Measurements from ENCODE around the gene COL4A2. TPM values are rescaled to one million over a fixed set of nuclear protein-coding genes. Genes with fewer than 3 reads are reported as not detected.

Gene COL4A2
- total RNA-seq, 1 donor from 2014 or later, result 1,414 TPM

DNA sequence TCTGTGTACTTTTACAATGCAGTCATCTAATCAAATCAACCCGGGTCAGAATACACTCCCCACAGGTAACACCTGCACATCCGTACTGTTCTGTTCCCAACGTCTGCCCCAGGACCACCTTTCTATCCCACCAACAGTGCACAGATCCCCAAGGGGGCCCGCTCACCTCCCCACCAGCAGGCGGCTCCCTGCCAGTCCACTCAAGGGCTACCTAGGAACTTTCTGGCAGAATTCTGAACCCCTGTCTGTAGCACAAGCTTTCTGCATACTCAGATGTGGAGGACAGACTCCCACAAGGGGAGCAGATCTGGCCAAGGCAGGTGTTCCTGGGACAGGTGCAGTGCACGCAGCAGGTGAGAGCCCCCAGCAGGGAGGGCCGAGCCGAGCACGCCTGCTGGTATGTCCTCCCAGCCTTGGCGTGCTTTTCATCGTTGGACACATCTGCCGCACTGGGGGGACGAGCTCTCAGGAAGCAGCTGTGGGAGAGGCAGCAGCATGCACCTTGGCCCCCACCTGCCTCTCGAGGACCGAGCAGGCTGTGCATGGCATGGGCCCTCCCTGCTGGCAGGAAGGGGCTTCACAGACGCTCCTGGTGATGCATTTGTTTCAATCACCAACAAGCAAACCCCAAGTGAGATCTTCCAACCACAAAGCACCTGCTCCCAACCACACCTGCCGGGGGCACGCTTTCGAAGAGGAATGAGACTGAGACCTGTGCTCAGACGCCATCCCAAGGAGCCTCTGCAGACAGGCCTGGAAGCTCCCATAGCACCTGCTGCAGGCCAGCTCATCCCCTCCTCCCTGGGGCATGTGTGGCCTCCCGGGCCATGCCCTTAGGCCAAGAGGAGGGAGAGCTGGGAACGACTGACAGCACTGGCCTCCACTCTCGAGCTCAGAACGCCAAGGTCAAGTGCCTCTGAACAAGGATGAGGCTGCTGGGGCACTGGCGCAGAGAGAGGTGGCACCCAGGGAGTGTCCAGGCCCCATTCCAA lies 218.5 kb downstream of the COL4A2 start:
- TF ChIP-seq CTCF (IDR thresholded peaks at IDR 0.05; ENCODE audit: insufficient read depth, low read depth, low read length), result no peak
- no peak for TF ChIP-seq EZH2 (IDR thresholded peaks at IDR 0.05; ENCODE audit: insufficient read depth, low read length)
- H3K36me3 Mint-ChIP-seq (ENCODE audit: low read depth, unreplicated experiment), result peaks cover 4% of the 10 kb centered on the region
- no peak overlapping the region for H3K4me3 Mint-ChIP-seq (ENCODE audit: unreplicated experiment)
- H3K4me1 Mint-ChIP-seq (ENCODE audit: low read depth, unreplicated experiment), result no peaks in the 10 kb centered on the region
- Histone ChIP-seq H3K9ac (ENCODE audit: low read length) (no peak overlapping the region), H3K36me3 (ENCODE audit: insufficient read depth, low read length) (no peaks in the 10 kb centered on the region), H3K4me1 (ENCODE audit: insufficient read depth, low read length) (peaks cover 5% of the 10 kb centered on the region), H4K20me1 (ENCODE audit: insufficient read depth, low read length) (peaks cover 4% of the 10 kb centered on the region), H3K4me2 (ENCODE audit: low read length) (no peak overlapping the region), H3K27ac (ENCODE audit: low read depth, low read length) (no peak overlapping the region), H3K4me3 (ENCODE audit: insufficient read depth, low read depth, low read length) (no peak overlapping the region), H3K79me2 (ENCODE audit: insufficient read depth, low read length) (no peaks in the 10 kb centered on the region), H3K9me3 (ENCODE audit: insufficient read depth, low read depth, low read length) (no peaks in the 10 kb centered on the region), H2AFZ (ENCODE audit: low read depth, low read length) (no peak overlapping the region), H3K27me3 (ENCODE audit: insufficient read depth, low read length) (no peaks in the 10 kb centered on the region)
- FAIRE-seq (no peak), DNase-seq (ENCODE audit: low read depth) (no peak)
- H3K27ac Mint-ChIP-seq (ENCODE audit: unreplicated experiment), result no peak overlapping the region
- H3K9me3 Mint-ChIP-seq (ENCODE audit: unreplicated experiment), result no peaks in the 10 kb centered on the region
- peaks cover 16% of the 10 kb centered on the region for H3K27me3 Mint-ChIP-seq (ENCODE audit: low read depth, unreplicated experiment)

DNA sequence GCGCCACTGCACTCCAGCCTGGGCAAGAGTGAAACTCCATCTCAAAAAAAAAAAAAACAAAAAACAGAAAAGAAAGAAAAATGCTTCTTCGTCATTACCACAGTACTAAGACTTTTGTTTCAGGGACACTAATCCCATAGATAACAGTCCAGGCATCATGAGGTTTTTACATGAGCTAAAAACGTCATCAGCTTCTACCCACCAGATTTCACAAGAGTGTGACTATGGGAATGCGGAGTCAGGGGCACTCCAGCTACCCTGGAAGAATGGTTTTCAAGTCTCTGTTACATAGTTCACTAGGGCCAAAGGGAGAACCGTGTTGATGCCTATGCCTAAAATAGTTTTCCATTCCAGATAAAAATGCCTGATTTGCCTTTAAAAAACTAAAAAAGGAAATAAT lies 221.3 kb downstream of the COL4A2 start:
- Mint-ChIP-seq H3K9me3 (ENCODE audit: unreplicated experiment) (peaks cover 4% of the 10 kb centered on the region), H3K4me3 (ENCODE audit: unreplicated experiment) (no peak overlapping the region), H3K27ac (ENCODE audit: unreplicated experiment) (no peak overlapping the region), H3K4me1 (ENCODE audit: low read depth, unreplicated experiment) (no peaks in the 10 kb centered on the region), H3K36me3 (ENCODE audit: low read depth, unreplicated experiment) (peaks cover 4% of the 10 kb centered on the region), H3K27me3 (ENCODE audit: low read depth, unreplicated experiment) (peaks cover 16% of the 10 kb centered on the region)
- H3K4me3 ChIP-seq (ENCODE audit: insufficient read depth, low read depth, low read length), result no peak overlapping the region
- DNase-seq (ENCODE audit: low read depth) (no peak), FAIRE-seq (no peak)
- TF ChIP-seq CTCF (IDR thresholded peaks at IDR 0.05; ENCODE audit: insufficient read depth, low read depth, low read length) (no peak), EZH2 (IDR thresholded peaks at IDR 0.05; ENCODE audit: insufficient read depth, low read length) (no peak)
- H3K9me3 ChIP-seq (ENCODE audit: insufficient read depth, low read depth, low read length), result no peaks in the 10 kb centered on the region
- H2AFZ ChIP-seq (ENCODE audit: low read depth, low read length), result no peak overlapping the region
- H3K36me3 ChIP-seq (ENCODE audit: insufficient read depth, low read length), result no peaks in the 10 kb centered on the region
- no peak overlapping the region for H3K4me2 ChIP-seq (ENCODE audit: low read length)
- H4K20me1 ChIP-seq (ENCODE audit: insufficient read depth, low read length), result no peaks in the 10 kb centered on the region
- no peaks in the 10 kb centered on the region for H3K79me2 ChIP-seq (ENCODE audit: insufficient read depth, low read length)
- H3K4me1 ChIP-seq (ENCODE audit: insufficient read depth, low read length), result no peaks in the 10 kb centered on the region
- no peak overlapping the region for H3K27ac ChIP-seq (ENCODE audit: low read depth, low read length)
- H3K9ac ChIP-seq (ENCODE audit: low read length), result no peak overlapping the region
- no peaks in the 10 kb centered on the region for H3K27me3 ChIP-seq (ENCODE audit: insufficient read depth, low read length)

- no peaks in the 10 kb centered on the region for H3K36me3 ChIP-seq (ENCODE audit: insufficient read depth, low read length)
- Mint-ChIP-seq H3K36me3 (ENCODE audit: low read depth, unreplicated experiment) (peaks cover 4% of the 10 kb centered on the region), H3K9me3 (ENCODE audit: unreplicated experiment) (peaks cover 4% of the 10 kb centered on the region), H3K4me3 (ENCODE audit: unreplicated experiment) (no peak overlapping the region), H3K4me1 (ENCODE audit: low read depth, unreplicated experiment) (peaks cover 3% of the 10 kb centered on the region), H3K27me3 (ENCODE audit: low read depth, unreplicated experiment) (peaks cover 16% of the 10 kb centered on the region), H3K27ac (ENCODE audit: unreplicated experiment) (no peak overlapping the region)
- no peaks in the 10 kb centered on the region for H3K79me2 ChIP-seq (ENCODE audit: insufficient read depth, low read length)
- no peaks in the 10 kb centered on the region for H4K20me1 ChIP-seq (ENCODE audit: insufficient read depth, low read length)
- DNase-seq (ENCODE audit: low read depth) (no peak), FAIRE-seq (no peak)
- H3K27ac ChIP-seq (ENCODE audit: low read depth, low read length), result no peak overlapping the region
- H3K4me2 ChIP-seq (ENCODE audit: low read length), result no peak overlapping the region
- no peak overlapping the region for H3K9ac ChIP-seq (ENCODE audit: low read length)
- no peak overlapping the region for H3K4me3 ChIP-seq (ENCODE audit: insufficient read depth, low read depth, low read length)
- no peaks in the 10 kb centered on the region for H3K27me3 ChIP-seq (ENCODE audit: insufficient read depth, low read length)
- no peaks in the 10 kb centered on the region for H3K9me3 ChIP-seq (ENCODE audit: insufficient read depth, low read depth, low read length)
- no peak overlapping the region for H2AFZ ChIP-seq (ENCODE audit: low read depth, low read length)
- H3K4me1 ChIP-seq (ENCODE audit: insufficient read depth, low read length), result no peaks in the 10 kb centered on the region
- no peak for TF ChIP-seq EZH2 (IDR thresholded peaks at IDR 0.05; ENCODE audit: insufficient read depth, low read length)
- TF ChIP-seq CTCF (IDR thresholded peaks at IDR 0.05; ENCODE audit: insufficient read depth, low read depth, low read length), result no peak
These were observed 221.8 kb downstream of the COL4A2 start for GRCh38 chr13:110528911-110529310.

All from astrocyte (in vitro differentiated cells and primary cell).